NAMALWA (cell line): Measurements from ENCODE around the gene LRRC45.

Experiments used
- DNase-seq: peaks from one replicate; pipeline ENCODE4 v3.0.0-alpha.2; 2015; ENCODE audit warnings: low spot score

Gene LRRC45

GRCh38 chr17:81993729-81994592 lies 29.1 kb upstream of the LRRC45 start:
- no peak for DNase-seq

GRCh38 chr17:81994593-81995462 lies 28.3 kb upstream of the LRRC45 start:
- DNase-seq = no peak

- DNase-seq = no peak
These were observed 27.5 kb upstream of the LRRC45 start for GRCh38 chr17:81995463-81996231.

GRCh38 chr17:81996232-81996756 lies 26.8 kb upstream of the LRRC45 start:
- DNase-seq = no peak

- DNase-seq = no peak
These were observed 26.2 kb upstream of the LRRC45 start for GRCh38 chr17:81996757-81997441.

GRCh38 chr17:81998212-81998611 lies 24.9 kb upstream of the LRRC45 start:
- DNase-seq = no peak

GRCh38 chr17:81998691-81999438 lies 24.2 kb upstream of the LRRC45 start:
- no peak for DNase-seq

- DNase-seq = no peak
These were observed 23.5 kb upstream of the LRRC45 start for GRCh38 chr17:81999587-81999975.

- no peak for DNase-seq
These were observed 22.9 kb upstream of the LRRC45 start for GRCh38 chr17:81999976-82000802.

- DNase-seq = peak; percentile 64
These were observed 22.1 kb upstream of the LRRC45 start for GRCh38 chr17:82000803-82001570.

- DNase-seq = no peak
These were observed 21.5 kb upstream of the LRRC45 start for GRCh38 chr17:82001571-82002056.

GRCh38 chr17:82003411-82004381 lies 19.4 kb upstream of the LRRC45 start:
- DNase-seq = no peak

GRCh38 chr17:82004517-82005455 lies 18.3 kb upstream of the LRRC45 start:
- DNase-seq = no peak

- DNase-seq = no peak
These were observed 17.3 kb upstream of the LRRC45 start for GRCh38 chr17:82005701-82006348.

GRCh38 chr17:82006468-82007227 lies 16.5 kb upstream of the LRRC45 start:
- no peak for DNase-seq
